ENCODE results near the gene MAP7. TPM values are rescaled to one million over a fixed set of nuclear protein-coding genes. Genes with fewer than 3 reads are reported as not detected.

The MAP7 gene
- total and polyA plus RNA-seq, 2 experiments from 2014 or later = 4.1 to 13.8 TPM

- DNase-seq (ENCODE audit: low read depth in 1 of 2, low spot score in 1 of 2) = no peak
- no peak for TF ChIP-seq CTCF (IDR thresholded peaks at IDR 0.05; ENCODE audit: low read depth, low read length)
- H3K4me1 ChIP-seq (ENCODE audit: low read depth) = no peaks in the 10 kb centered on the region
- no peak overlapping the region for H3K27ac ChIP-seq
- no peaks in the 10 kb centered on the region for H3K27me3 ChIP-seq
- H3K36me3 ChIP-seq = no peaks in the 10 kb centered on the region
- H3K4me3 ChIP-seq = no peak overlapping the region
- H3K9me3 ChIP-seq (ENCODE audit: low read depth) = no peaks in the 10 kb centered on the region
These were observed 214.4 kb downstream of the MAP7 start for GRCh38 chr6:136335736-136336363.

DNA sequence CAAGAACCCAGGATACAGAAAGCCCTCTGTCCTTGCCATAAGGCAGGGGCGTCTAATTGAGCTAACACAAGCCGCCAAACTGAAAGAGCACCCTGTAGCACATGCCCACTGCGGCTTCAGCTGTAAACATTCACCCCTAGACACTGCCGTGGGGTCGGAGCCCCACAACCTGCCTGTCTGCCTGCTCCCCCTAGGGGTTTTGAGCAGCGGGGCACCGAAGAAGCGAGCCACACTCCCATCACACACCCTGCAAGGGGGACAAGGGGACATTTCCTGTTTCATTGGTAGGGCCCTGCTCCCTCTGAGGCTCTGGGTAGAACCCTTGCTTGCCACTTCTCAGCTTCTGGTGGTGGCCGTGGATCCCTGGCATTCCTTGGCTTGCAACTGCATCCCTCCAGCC lies 215.4 kb downstream of the MAP7 start:
- peak; percentile 7 for TF ChIP-seq CTCF (IDR thresholded peaks at IDR 0.05; ENCODE audit: low read depth, low read length)

DNA sequence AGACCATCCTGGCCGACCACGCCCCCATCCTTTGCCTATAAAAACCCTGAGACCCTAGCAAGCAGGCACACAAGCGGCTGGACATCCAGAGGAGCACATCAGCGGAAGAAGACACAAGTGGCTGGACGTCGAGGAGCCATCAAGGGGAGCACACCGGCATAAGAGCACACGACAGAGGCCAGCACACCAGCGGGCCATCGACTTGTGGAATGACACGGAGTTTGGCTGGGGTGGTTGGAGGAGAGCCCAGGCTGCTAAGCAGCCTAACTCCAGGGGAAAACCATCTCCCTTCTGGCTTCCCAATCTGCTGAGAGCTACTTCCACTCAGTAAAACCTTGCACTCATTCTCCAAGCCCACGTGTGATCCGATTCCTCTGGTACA lies 215.8 kb downstream of the MAP7 start:
- Histone ChIP-seq H3K9me3 (ENCODE audit: low read depth) (no peaks in the 10 kb centered on the region), H3K4me3 (no peak overlapping the region), H3K36me3 (no peaks in the 10 kb centered on the region), H3K27me3 (no peaks in the 10 kb centered on the region), H3K27ac (no peak overlapping the region), H3K4me1 (ENCODE audit: low read depth) (no peaks in the 10 kb centered on the region)
- DNase-seq (ENCODE audit: low read depth in 1 of 2, low spot score in 1 of 2) = peak in 1 of 2 donors; percentile 18
- TF ChIP-seq CTCF (IDR thresholded peaks at IDR 0.05; ENCODE audit: low read depth, low read length) = no peak

More for the DNA sequence above, 215.4 kb downstream of the MAP7 start:
- Histone ChIP-seq H3K4me3 (no peak overlapping the region), H3K27me3 (no peaks in the 10 kb centered on the region), H3K36me3 (no peaks in the 10 kb centered on the region), H3K27ac (no peak overlapping the region), H3K9me3 (ENCODE audit: low read depth) (no peaks in the 10 kb centered on the region), H3K4me1 (ENCODE audit: low read depth) (no peaks in the 10 kb centered on the region)
- DNase-seq (ENCODE audit: low read depth in 1 of 2, low spot score in 1 of 2) = no peak

GRCh38 chr6:136333824-136334464 lies 216.3 kb downstream of the MAP7 start:
- Histone ChIP-seq H3K4me3 (no peak overlapping the region), H3K36me3 (no peaks in the 10 kb centered on the region), H3K9me3 (ENCODE audit: low read depth) (no peaks in the 10 kb centered on the region), H3K27ac (no peak overlapping the region), H3K27me3 (no peaks in the 10 kb centered on the region), H3K4me1 (ENCODE audit: low read depth) (no peaks in the 10 kb centered on the region)
- peak in 1 of 2 donors; percentile 49 for DNase-seq (ENCODE audit: low read depth in 1 of 2, low spot score in 1 of 2)
- no peak for TF ChIP-seq CTCF (IDR thresholded peaks at IDR 0.05; ENCODE audit: low read depth, low read length)

DNA sequence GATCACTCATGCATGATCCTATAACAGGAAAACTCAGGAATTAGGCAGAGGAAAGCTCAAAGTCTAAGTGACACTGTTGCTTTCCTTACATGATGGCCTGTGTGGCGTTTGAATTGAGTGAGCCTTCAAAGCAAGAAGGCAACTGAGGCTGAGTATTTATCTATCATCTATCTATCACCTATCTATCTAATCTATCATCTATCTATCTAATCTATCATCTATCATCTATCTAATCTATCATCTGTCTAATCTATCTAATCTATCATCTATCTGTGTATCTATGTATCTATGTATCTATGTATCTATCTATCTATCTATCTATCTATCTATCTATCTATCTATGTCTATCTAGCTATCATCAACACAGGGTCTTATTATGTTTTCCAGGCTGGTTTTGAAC lies 218.8 kb downstream of the MAP7 start:
- Histone ChIP-seq H3K4me1 (ENCODE audit: low read depth) (no peaks in the 10 kb centered on the region), H3K27me3 (no peaks in the 10 kb centered on the region), H3K4me3 (no peak overlapping the region), H3K9me3 (ENCODE audit: low read depth) (no peaks in the 10 kb centered on the region), H3K36me3 (no peaks in the 10 kb centered on the region), H3K27ac (no peak overlapping the region)
- DNase-seq (ENCODE audit: low read depth in 1 of 2, low spot score in 1 of 2) = no peak
- TF ChIP-seq CTCF (IDR thresholded peaks at IDR 0.05; ENCODE audit: low read depth, low read length) = no peak
